HepG2 (cell line): ENCODE data around the gene IL6ST. TPM values are rescaled to one million over a fixed set of nuclear protein-coding genes. Genes with fewer than 3 reads are reported as not detected.

Source experiments
- AKAP8 ChIP-seq: sonication (generic); formaldehyde crosslinking; IDR thresholded peaks from 2 replicates; pipeline ENCODE4 v1.5.1; 2020; ENCODE audit warnings: mild to moderate bottlenecking, missing genetic modification reagents
- ATM ChIP-seq: fragments of 450-650 bp; IDR thresholded peaks from 2 replicates; pipeline ENCODE4 v1.7.1; 2017; ENCODE audit warnings: mild to moderate bottlenecking, borderline replicate concordance
- CAMTA2 ChIP-seq: sonication (generic); formaldehyde crosslinking; IDR thresholded peaks from 2 replicates; pipeline ENCODE4 v1.4.0; 2020; ENCODE audit warnings: mild to moderate bottlenecking, missing genetic modification reagents, borderline replicate concordance
- CCDC6 ChIP-seq: sonication (generic); formaldehyde crosslinking; IDR thresholded peaks from 2 replicates; pipeline ENCODE4 v1.8.1; 2022; ENCODE audit warnings: mild to moderate bottlenecking, missing genetic modification reagents, moderate library complexity
- DRAP1 ChIP-seq: IDR thresholded peaks from 2 replicates; pipeline ENCODE4 v1.6.1; 2016; ENCODE audit warnings: missing genetic modification reagents, missing compliant biosample characterization
- EEA1 ChIP-seq: sonication (generic); formaldehyde crosslinking; IDR thresholded peaks from 2 replicates; pipeline ENCODE4 v1.5.1; 2020; ENCODE audit warnings: mild to moderate bottlenecking, missing genetic modification reagents, borderline replicate concordance
- ELF4 ChIP-seq: sonication (generic); formaldehyde crosslinking; IDR thresholded peaks from 2 replicates; pipeline ENCODE4 v1.5.0; 2020; ENCODE audit warnings: missing genetic modification reagents, mild to moderate bottlenecking, moderate library complexity, borderline replicate concordance
- FIP1L1 ChIP-seq: fragments of 200-400 bp; formaldehyde crosslinking; IDR thresholded peaks from 2 replicates; pipeline ENCODE4 v1.6.1; 2018; ENCODE audit warnings: low read depth, mild to moderate bottlenecking, low read length, moderate library complexity, borderline replicate concordance; ENCODE audit not compliant: insufficient read depth
- FOSL2 ChIP-seq: sonication (generic); formaldehyde crosslinking; IDR thresholded peaks from 2 replicates; pipeline ENCODE4 v1.4.0; 2020; ENCODE audit warnings: missing genetic modification reagents
- HNRNPL ChIP-seq: fragments of 200-400 bp; formaldehyde crosslinking; IDR thresholded peaks from 2 replicates; pipeline ENCODE4 v1.6.1; 2017; ENCODE audit warnings: mild to moderate bottlenecking, low read depth, low read length
- MIXL1 ChIP-seq: IDR thresholded peaks from 2 replicates; pipeline ENCODE4 v1.6.1; 2016
- PAF1 ChIP-seq: IDR thresholded peaks from 2 replicates; pipeline ENCODE4 v1.6.1; 2016; ENCODE audit warnings: missing genetic modification reagents, missing compliant biosample characterization
- POGZ ChIP-seq: sonication (generic); formaldehyde crosslinking; IDR thresholded peaks from 2 replicates; pipeline ENCODE4 v1.4.0; 2020; ENCODE audit warnings: mild to moderate bottlenecking, missing genetic modification reagents
- RNF2 ChIP-seq: fragments of 450-650 bp; conservative IDR thresholded peaks from 2 replicates; pipeline ENCODE4 v1.6.1; 2016; ENCODE audit warnings: low read depth
- SOX6 ChIP-seq, 2 experiments: fragments of 450-650 bp in 1 of 2; sonication (generic) in 1 of 2; formaldehyde crosslinking in 1 of 2; IDR thresholded peaks; 2 replicates each; pipeline versions ENCODE4 v1.4.0 to v1.6.1; 2017 to 2020; ENCODE audit warnings: antibody characterized with exemption in 1 of 2, mild to moderate bottlenecking in 1 of 2, missing genetic modification reagents in 1 of 2
- SRF ChIP-seq: IDR thresholded peaks from 2 replicates; pipeline ENCODE4 v1.6.1; 2011; ENCODE audit warnings: mild to moderate bottlenecking, low read depth, low read length, moderate library complexity
- SRY ChIP-seq: sonication (generic); formaldehyde crosslinking; IDR thresholded peaks from 2 replicates; pipeline ENCODE4 v1.8.0; 2022; ENCODE audit warnings: mild to moderate bottlenecking, missing genetic modification reagents
- TBX3 ChIP-seq: fragments of 450-650 bp; IDR thresholded peaks from 2 replicates; pipeline ENCODE4 v1.6.1; 2017; ENCODE audit warnings: antibody characterized with exemption, mild to moderate bottlenecking, inconsistent platforms, borderline replicate concordance
- YEATS4 ChIP-seq: sonication (generic); formaldehyde crosslinking; IDR thresholded peaks from 2 replicates; pipeline ENCODE4 v1.4.0; 2020; ENCODE audit warnings: missing genetic modification reagents, borderline replicate concordance
- ZBTB21 ChIP-seq: sonication (generic); formaldehyde crosslinking; IDR thresholded peaks from 2 replicates; pipeline ENCODE4 v1.4.0; 2020; ENCODE audit warnings: missing genetic modification reagents
- ZFP41 ChIP-seq: sonication (generic); formaldehyde crosslinking; IDR thresholded peaks from 2 replicates; pipeline ENCODE4 v1.4.0; 2020; ENCODE audit warnings: mild to moderate bottlenecking, missing genetic modification reagents, borderline replicate concordance
- ZNF207 ChIP-seq: fragments of 450-650 bp; IDR thresholded peaks from 2 replicates; pipeline ENCODE4 v1.6.1; 2016; ENCODE audit warnings: antibody characterized with exemption, borderline replicate concordance
- ZNF276 ChIP-seq: sonication (generic); formaldehyde crosslinking; IDR thresholded peaks from 2 replicates; pipeline ENCODE4 v1.4.0; 2020; ENCODE audit warnings: mild to moderate bottlenecking, low read depth, missing genetic modification reagents
- ZNF326 ChIP-seq: sonication (generic); formaldehyde crosslinking; IDR thresholded peaks from 2 replicates; pipeline ENCODE4 v1.4.0; 2020; ENCODE audit warnings: missing genetic modification reagents, borderline replicate concordance
- ZNF597 ChIP-seq: sonication (generic); formaldehyde crosslinking; IDR thresholded peaks from 2 replicates; pipeline ENCODE4 v1.5.0; 2020; ENCODE audit warnings: missing genetic modification reagents
- polyA plus RNA-seq, 8 experiments: library from polyadenylated mRNA; depleted of rRNA in 3 of 8; stranded (reverse) in 7 of 8; unstranded in 1 of 8; fragments of >200 nt; fragmentation: Illumina TruSeq in 4 of 8; extraction: Trizol in 4 of 8; gene quantifications; 2 replicates each; pipeline versions ENCODE4 v1.2.1 to v1.2.3, GENCODE V29; 2011 to 2016; ENCODE audit warnings: low read depth in 4 of 8, missing spikeins in 1 of 8, mixed read lengths in 1 of 8; ENCODE audit not compliant: insufficient read depth in 1 of 8
- total RNA-seq, 5 experiments: library from RNA; depleted of rRNA; stranded (reverse); fragments of >200 nt; fragmentation: Illumina TruSeq; extraction: Trizol; gene quantifications; 2 replicates each; pipeline ENCODE4 v1.2.3, GENCODE V29; 2016; ENCODE audit warnings: low read depth in 1 of 5
- TF ChIP-seq, protein P1 (sequence below): sonication (generic); formaldehyde crosslinking; IDR thresholded peaks from 2 replicates; pipeline ENCODE4 v1.8.1; 2023; ENCODE audit warnings: mild to moderate bottlenecking, missing genetic modification reagents, borderline replicate concordance
- TF ChIP-seq, protein P2 (sequence below): IDR thresholded peaks from 2 replicates; pipeline ENCODE4 v1.6.1; 2016; ENCODE audit warnings: mild to moderate bottlenecking

IL6ST gene
- total and polyA plus RNA-seq, 2 of the 13 experiments (the other 11 are each of a cell fraction or from before 2014, with no cell fraction given): 66.6 to 166 TPM

- TF ChIP-seq ZNF207 (no peak), ZNF326 (CRISPR knock-in tag) (no peak), CAMTA2 (CRISPR knock-in tag) (no peak), ATM (no peak), SRF (0 out of 2 replicates have a peak, but pooled peaks have one; percentile 9), ZNF276 (CRISPR knock-in tag) (no peak), ZBTB21 (CRISPR knock-in tag) (peak; percentile 94), ELF4 (peak; percentile 64), FIP1L1 (no peak), MIXL1 (CRISPR knock-in tag) (peak; percentile 87), RNF2 (no peak), SRY (CRISPR knock-in tag) (no peak), POGZ (CRISPR knock-in tag) (peak; percentile 78), FOSL2 (CRISPR knock-in tag) (peak; percentile 82), EEA1 (CRISPR knock-in tag) (no peak), DRAP1 (CRISPR knock-in tag) (peak; percentile 34; the same call in 1 of the 2 replicates), YEATS4 (no peak), AKAP8 (CRISPR knock-in tag) (no peak), SOX6 (IDR thresholded peaks at IDR 0.05) (no peak), SOX6 (CRISPR knock-in tag; IDR thresholded peaks at IDR 0.05) (peak; percentile 90), CCDC6 (CRISPR knock-in tag) (no peak), TBX3 (no peak), PAF1 (no peak), HNRNPL (no peak), ZFP41 (no peak), ZNF597 (CRISPR knock-in tag) (no peak)
- TF ChIP-seq, protein P1, sequence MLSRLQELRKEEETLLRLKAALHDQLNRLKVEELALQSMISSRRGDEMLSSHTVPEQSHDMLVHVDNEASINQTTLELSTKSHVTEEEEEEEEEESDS (CRISPR knock-in tag): no peak
- TF ChIP-seq, protein P2, sequence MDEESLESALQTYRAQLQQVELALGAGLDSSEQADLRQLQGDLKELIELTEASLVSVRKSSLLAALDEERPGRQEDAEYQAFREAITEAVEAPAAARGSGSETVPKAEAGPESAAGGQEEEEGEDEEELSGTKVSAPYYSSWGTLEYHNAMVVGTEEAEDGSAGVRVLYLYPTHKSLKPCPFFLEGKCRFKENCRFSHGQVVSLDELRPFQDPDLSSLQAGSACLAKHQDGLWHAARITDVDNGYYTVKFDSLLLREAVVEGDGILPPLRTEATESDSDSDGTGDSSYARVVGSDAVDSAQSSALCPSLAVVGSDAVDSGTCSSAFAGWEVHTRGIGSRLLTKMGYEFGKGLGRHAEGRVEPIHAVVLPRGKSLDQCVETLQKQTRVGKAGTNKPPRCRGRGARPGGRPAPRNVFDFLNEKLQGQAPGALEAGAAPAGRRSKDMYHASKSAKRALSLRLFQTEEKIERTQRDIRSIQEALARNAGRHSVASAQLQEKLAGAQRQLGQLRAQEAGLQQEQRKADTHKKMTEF (CRISPR knock-in tag): peak; percentile 69; the same call in 1 of the 2 replicates
These were observed 30.6 kb upstream of the IL6ST start (continued) for GRCh38 chr5:56025151-56025885.
